Endothelial cell of umbilical vein (primary cell): ENCODE results near the gene OR51F2. TPM values are rescaled to one million over a fixed set of nuclear protein-coding genes. Genes with fewer than 3 reads are reported as not detected.

Experiments
- BruUV-seq: library from RNA; stranded (reverse); fragments of 400-500 nt; replicated peaks from 2 replicates; lab custom pipeline; 2021; lab: Mats Ljungman, UMichigan
- CTCF ChIA-PET: fragments of 300-600, 350-600 bp; sonication (Branson Sonifier 250); formaldehyde crosslinking; loops from one replicate; lab custom pipeline; 2021; ENCODE audit warnings: antibody characterized with exemption, inconsistent platforms; lab: Charles Lee
- POLR2A ChIA-PET: fragments of 300-600, 350-600 bp; sonication (Branson Sonifier 250); formaldehyde crosslinking; loops from one replicate; lab custom pipeline; 2021; ENCODE audit warnings: antibody characterized with exemption, inconsistent platforms; lab: Charles Lee
- DNase-seq: peaks from one replicate; pipeline ENCODE4 v3.0.0-alpha.2; 2011; ENCODE audit warnings: low read depth, low spot score
- FAIRE-seq: peaks from 2 replicates; lab custom pipeline; 2011; peaks lifted over from hg19 to GRCh38; lab: Jason Lieb, UNC
- H2AFZ ChIP-seq: 2 replicates; pipeline ENCODE4 v1.6.0; 2012; ENCODE audit warnings: low read depth, low read length, control low read depth, inconsistent platforms
- H3K27ac ChIP-seq: 2 replicates; pipeline ENCODE4 v1.5.1; 2011; ENCODE audit warnings: low read depth, mild to moderate bottlenecking, control low read depth, low read length, moderate library complexity; ENCODE audit not compliant: insufficient read depth
- H3K27me3 ChIP-seq, 2 experiments: 2 replicates each; pipeline versions ENCODE4 v1.6.0 to v1.6.1; 2011; ENCODE audit warnings: low read length in 2 of 2, mixed read lengths in 1 of 2; ENCODE audit not compliant: control insufficient read depth in 2 of 2, insufficient read depth in 2 of 2
- H3K36me3 ChIP-seq, 2 experiments: 2 replicates in 1 of 2; 3 replicates in 1 of 2; pipeline ENCODE4 v1.5.1; 2011; ENCODE audit warnings: low read length in 2 of 2, mild to moderate bottlenecking in 1 of 2, moderate library complexity in 1 of 2; ENCODE audit not compliant: control insufficient read depth in 2 of 2, insufficient read depth in 2 of 2; ENCODE audit errors: extremely low read depth in 1 of 2
- H3K4me1 ChIP-seq: 3 replicates; pipeline ENCODE4 v1.5.1; 2011; ENCODE audit warnings: mild to moderate bottlenecking, low read length; ENCODE audit not compliant: control insufficient read depth, insufficient read depth; ENCODE audit errors: extremely low read depth
- H3K4me2 ChIP-seq: 2 replicates; pipeline ENCODE4 v1.6.1; 2011; ENCODE audit warnings: low read length, control low read depth, mixed read lengths; ENCODE audit not compliant: insufficient read depth
- H3K4me3 ChIP-seq, 3 experiments: fragments of 200-600 bp in 1 of 3; sonication (generic), shearing (Covaris generic) in 1 of 3; replicated peaks in 1 of 3; 2 replicates each; pipeline ENCODE4 v1.5.1; 2011 to 2016; ENCODE audit warnings: control low read depth in 3 of 3, low read length in 3 of 3, mild to moderate bottlenecking in 2 of 3, inconsistent platforms in 1 of 3, low read depth in 1 of 3, moderate library complexity in 1 of 3; ENCODE audit not compliant: insufficient read depth in 1 of 3
- H3K79me2 ChIP-seq: 2 replicates; pipeline ENCODE4 v1.6.0; 2012; ENCODE audit warnings: low read length, inconsistent platforms; ENCODE audit not compliant: control insufficient read depth, insufficient read depth
- H3K9ac ChIP-seq: replicated peaks from 2 replicates; pipeline ENCODE3; 2011; ENCODE audit warnings: low read length, control low read depth; ENCODE audit not compliant: insufficient read depth; ENCODE audit errors: extremely low read depth
- H3K9me1 ChIP-seq: replicated peaks from 3 replicates; pipeline ENCODE4 v1.6.0; 2011; ENCODE audit warnings: mild to moderate bottlenecking, low read length; ENCODE audit not compliant: control insufficient read depth, insufficient read depth; ENCODE audit errors: extremely low read depth
- H3K9me3 ChIP-seq: replicated peaks from 2 replicates; pipeline ENCODE4 v1.5.1; 2012; ENCODE audit warnings: low read length, inconsistent platforms; ENCODE audit not compliant: control insufficient read depth, insufficient read depth
- H4K20me1 ChIP-seq: replicated peaks from 2 replicates; pipeline ENCODE3; 2011; ENCODE audit warnings: mild to moderate bottlenecking, low read length; ENCODE audit not compliant: control insufficient read depth, insufficient read depth; ENCODE audit errors: extremely low read depth
- CTCF ChIP-seq, 2 donors: IDR thresholded peaks; 1 replicate in 1 of 2; 2 replicates in 1 of 2; pipeline ENCODE4 v1.5.1; 2011; ENCODE audit warnings: low read length in 2 of 2, mild to moderate bottlenecking in 2 of 2, moderate library complexity in 2 of 2, control low read depth in 1 of 2, inconsistent platforms in 1 of 2, low read depth in 1 of 2; ENCODE audit not compliant: insufficient read depth in 1 of 2; ENCODE audit errors: extremely low read depth in 1 of 2
- EZH2 ChIP-seq: IDR thresholded peaks from 2 replicates; pipeline ENCODE4 v1.6.1; 2012; ENCODE audit warnings: borderline replicate concordance, low read depth, mild to moderate bottlenecking, moderate library complexity, low read length, inconsistent platforms; ENCODE audit not compliant: severe bottlenecking
- FOS ChIP-seq: IDR thresholded peaks from 2 replicates; pipeline ENCODE4 v1.6.1; 2011; ENCODE audit warnings: mild to moderate bottlenecking, low read length, moderate library complexity, borderline replicate concordance; ENCODE audit not compliant: insufficient read depth
- GATA2 ChIP-seq: IDR thresholded peaks from 2 replicates; pipeline ENCODE4 v1.7.0; 2011; ENCODE audit warnings: low read depth, mild to moderate bottlenecking, moderate library complexity, mixed read lengths, low read length; ENCODE audit not compliant: insufficient read length, insufficient read depth
- JUN ChIP-seq: IDR thresholded peaks from 2 replicates; pipeline ENCODE4 v1.6.1; 2011; ENCODE audit warnings: borderline replicate concordance, low read depth; ENCODE audit not compliant: insufficient read length, insufficient read depth
- MAX ChIP-seq: IDR thresholded peaks from 2 replicates; pipeline ENCODE4 v1.6.1; 2011; ENCODE audit not compliant: insufficient read depth, insufficient read length
- MYC ChIP-seq: IDR thresholded peaks from one replicate; pipeline ENCODE4 v1.6.1; 2011; ENCODE audit warnings: mild to moderate bottlenecking, low read depth, low read length
- POLR2A ChIP-seq: IDR thresholded peaks from 2 replicates; pipeline ENCODE4 v1.6.1; 2012; ENCODE audit warnings: low read depth, mild to moderate bottlenecking, control low read depth, low read length
- POLR2AphosphoS5 ChIP-seq: IDR thresholded peaks from 2 replicates; pipeline ENCODE4 v1.6.1; 2012; ENCODE audit warnings: low read depth, mild to moderate bottlenecking, control low read depth, low read length, moderate library complexity; ENCODE audit not compliant: insufficient read depth
- dilution Hi-C: fragments of 300-500 bp; cut with MboI; formaldehyde crosslinking; loops from one replicate; pipeline ENCODE4 v1.15.0; 2019; ENCODE audit warnings: low sequenced_read_pairs; ENCODE audit not compliant: extremely low pct_ligation_motif_present
- intact Hi-C: fragments of 100-400 bp; cut with micrococcal nuclease; formaldehyde crosslinking; loops from one replicate; pipeline ENCODE4 v1.10.0; 2022
- polyA plus RNA-seq, 4 experiments: library from polyadenylated mRNA; depleted of rRNA in 3 of 4; stranded (reverse) in 3 of 4; unstranded in 1 of 4; fragments of >200 nt; gene quantifications; 2 replicates each; pipeline versions ENCODE4 v1.2.1 to v1.2.3, GENCODE V29; 2011 to 2012; ENCODE audit warnings: missing spikeins in 1 of 4
- total RNA-seq: library from RNA; stranded (reverse); gene quantifications from 2 replicates; pipeline ENCODE4 v1.2.3, GENCODE V29; 2021

OR51F2 gene
- total and polyA plus RNA-seq, 2 donors (not counting 3 experiments of a cell fraction or from before 2014, with no cell fraction given), result not detected

- Histone ChIP-seq H3K4me3 (no peak overlapping the region), H3K79me2 (no peaks in the 10 kb centered on the region), H3K36me3 (no peaks in the 10 kb centered on the region), H3K9ac (no peak overlapping the region), H3K27ac (no peak overlapping the region), H3K9me3 (no peaks in the 10 kb centered on the region), H3K9me1 (no peaks in the 10 kb centered on the region), H3K4me1 (no peaks in the 10 kb centered on the region), H3K4me2 (no peak overlapping the region), H2AFZ (no peak overlapping the region), H4K20me1 (no peaks in the 10 kb centered on the region), H3K27me3 (no peaks in the 10 kb centered on the region)
- BruUV-seq, result no TSS peak
- POLR2A ChIA-PET, result no interaction called here
- intact Hi-C loops (no loop called here), dilution Hi-C loops (no loop called here)
- TF ChIP-seq POLR2AphosphoS5 (no peak), POLR2A (no peak), MAX (no peak), JUN (no peak), EZH2 (no peak), GATA2 (no peak), CTCF (IDR thresholded peaks at IDR 0.05; ENCODE audit: extremely low read depth in 1 of 2, insufficient read depth in 1 of 2, low read depth in 1 of 2, low read length in 2 of 2) (no peak), MYC (no peak), FOS (no peak)
- no peak for DNase-seq
- CTCF ChIA-PET, result no interaction called here
- FAIRE-seq, result no peak
Measured at GRCh38 chr11:4782454-4782853, 38.7 kb upstream of the OR51F2 start.
